Smooth muscle cell (in vitro differentiated cells): ENCODE results near the gene GSTCD. TPM values are rescaled to one million over a fixed set of nuclear protein-coding genes. Genes with fewer than 3 reads are reported as not detected.

Experiments
- DNase-seq: peaks from one replicate; lab custom pipeline; 2025; ENCODE audit not compliant: unreplicated experiment; lab: John Stamatoyannopoulos, UW
- H2AFZ ChIP-seq: fragments of 200-600 bp; sonication (generic); 2 replicates; pipeline ENCODE4 v1.6.0; 2016; ENCODE audit warnings: antibody characterized with exemption, low read depth, mild to moderate bottlenecking
- H3F3A ChIP-seq: fragments of 200-600 bp; sonication (generic); 2 replicates; pipeline ENCODE4 v1.6.0; 2017; ENCODE audit warnings: antibody characterized with exemption, low read depth
- H3K27ac ChIP-seq: fragments of 200-600 bp; sonication (generic); 2 replicates; pipeline ENCODE4 v1.5.1; 2016; ENCODE audit warnings: low read depth, mild to moderate bottlenecking
- H3K27me3 ChIP-seq: fragments of 200-600 bp; sonication (generic); 2 replicates; pipeline ENCODE4 v1.6.1; 2016; ENCODE audit warnings: low read depth, mild to moderate bottlenecking
- H3K36me3 ChIP-seq: fragments of 200-600 bp; sonication (generic); 2 replicates; pipeline ENCODE4 v1.5.1; 2016; ENCODE audit warnings: low read depth
- H3K4me1 ChIP-seq: fragments of 200-600 bp; sonication (generic); 2 replicates; pipeline ENCODE4 v1.5.1; 2016; ENCODE audit warnings: low read depth
- H3K4me2 ChIP-seq: fragments of 200-600 bp; sonication (generic); 2 replicates; pipeline ENCODE4 v1.6.0; 2016; ENCODE audit warnings: mild to moderate bottlenecking
- H3K4me3 ChIP-seq: fragments of 200-600 bp; sonication (generic); 2 replicates; pipeline ENCODE4 v1.5.1; 2016; ENCODE audit warnings: mild to moderate bottlenecking
- H3K79me2 ChIP-seq: fragments of 200-600 bp; sonication (generic); 2 replicates; pipeline ENCODE4 v1.6.0; 2016; ENCODE audit warnings: low read depth, mild to moderate bottlenecking
- H3K9ac ChIP-seq: fragments of 200-600 bp; sonication (generic); 2 replicates; pipeline ENCODE4 v1.6.0; 2016; ENCODE audit warnings: low read depth
- H3K9me3 ChIP-seq: fragments of 200-600 bp; sonication (generic); replicated peaks from 2 replicates; pipeline ENCODE4 v1.5.1; 2016; ENCODE audit warnings: low read depth
- H4K20me1 ChIP-seq: fragments of 200-600 bp; sonication (generic); 2 replicates; pipeline ENCODE4 v1.6.0; 2016; ENCODE audit warnings: low read depth
- WGBS: methylation state at CpG from one replicate; pipeline ENCODE4 v1.1.7; 2016; ENCODE audit warnings: low lambda C conversion rate; 5-methylcytosine and 5-hydroxymethylcytosine counted together
- polyA plus RNA-seq: library from polyadenylated mRNA; unstranded; fragments of >200 nt; fragmentation: Nextera tagmentation; extraction: Ambion mirVana; gene quantifications from 2 replicates; pipeline ENCODE4 v1.2.1, GENCODE V29; 2016
- total RNA-seq: library from RNA; depleted of rRNA; stranded (reverse); fragments of >200 nt; gene quantifications from 2 replicates; pipeline ENCODE4 v1.2.3, GENCODE V29; 2014
- TF ChIP-seq, protein P1 (sequence below): fragments of 200-600 bp; sonication (generic); IDR thresholded peaks from 2 replicates; pipeline ENCODE4 v1.5.1; 2017; ENCODE audit warnings: borderline replicate concordance, mild to moderate bottlenecking, antibody characterized with exemption; ENCODE audit not compliant: insufficient read depth, poor library complexity, severe bottlenecking

GSTCD gene
- total and polyA plus RNA-seq, 2 experiments from 2014 or later = 5.6 to 10.5 TPM

DNA sequence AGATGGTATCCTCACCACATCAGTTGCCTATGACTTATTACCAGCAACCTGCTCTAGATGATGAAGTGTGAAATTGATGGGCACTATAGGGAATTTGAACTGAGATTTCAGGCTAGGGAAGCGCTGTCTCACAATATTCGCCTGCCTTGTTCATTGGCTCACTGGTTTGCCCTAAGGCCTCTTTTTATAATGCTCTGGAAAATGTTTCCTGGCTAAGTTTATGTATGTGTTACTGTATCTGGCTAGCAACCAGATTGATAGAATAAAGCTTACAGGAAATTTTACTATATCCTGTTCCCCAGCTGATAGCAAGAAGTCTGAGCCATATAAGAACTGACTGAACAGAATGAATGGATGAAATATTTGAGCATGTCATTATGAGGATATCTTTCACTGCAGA, 71.6 kb downstream of the GSTCD start:
- 42% methylated on average over 2 of the region's 2 CpGs for WGBS
- Histone ChIP-seq H4K20me1 (no peaks in the 10 kb centered on the region), H2AFZ (no peak overlapping the region), H3K4me3 (no peak overlapping the region), H3K27ac (no peak overlapping the region), H3K27me3 (no peaks in the 10 kb centered on the region), H3F3A (no peaks in the 10 kb centered on the region), H3K79me2 (no peaks in the 10 kb centered on the region), H3K36me3 (no peaks in the 10 kb centered on the region), H3K4me1 (no peaks in the 10 kb centered on the region), H3K9me3 (no peaks in the 10 kb centered on the region), H3K9ac (no peak overlapping the region), H3K4me2 (no peak overlapping the region)
- no peak for DNase-seq
- TF ChIP-seq, protein P1, sequence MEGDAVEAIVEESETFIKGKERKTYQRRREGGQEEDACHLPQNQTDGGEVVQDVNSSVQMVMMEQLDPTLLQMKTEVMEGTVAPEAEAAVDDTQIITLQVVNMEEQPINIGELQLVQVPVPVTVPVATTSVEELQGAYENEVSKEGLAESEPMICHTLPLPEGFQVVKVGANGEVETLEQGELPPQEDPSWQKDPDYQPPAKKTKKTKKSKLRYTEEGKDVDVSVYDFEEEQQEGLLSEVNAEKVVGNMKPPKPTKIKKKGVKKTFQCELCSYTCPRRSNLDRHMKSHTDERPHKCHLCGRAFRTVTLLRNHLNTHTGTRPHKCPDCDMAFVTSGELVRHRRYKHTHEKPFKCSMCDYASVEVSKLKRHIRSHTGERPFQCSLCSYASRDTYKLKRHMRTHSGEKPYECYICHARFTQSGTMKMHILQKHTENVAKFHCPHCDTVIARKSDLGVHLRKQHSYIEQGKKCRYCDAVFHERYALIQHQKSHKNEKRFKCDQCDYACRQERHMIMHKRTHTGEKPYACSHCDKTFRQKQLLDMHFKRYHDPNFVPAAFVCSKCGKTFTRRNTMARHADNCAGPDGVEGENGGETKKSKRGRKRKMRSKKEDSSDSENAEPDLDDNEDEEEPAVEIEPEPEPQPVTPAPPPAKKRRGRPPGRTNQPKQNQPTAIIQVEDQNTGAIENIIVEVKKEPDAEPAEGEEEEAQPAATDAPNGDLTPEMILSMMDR = no peak

DNA sequence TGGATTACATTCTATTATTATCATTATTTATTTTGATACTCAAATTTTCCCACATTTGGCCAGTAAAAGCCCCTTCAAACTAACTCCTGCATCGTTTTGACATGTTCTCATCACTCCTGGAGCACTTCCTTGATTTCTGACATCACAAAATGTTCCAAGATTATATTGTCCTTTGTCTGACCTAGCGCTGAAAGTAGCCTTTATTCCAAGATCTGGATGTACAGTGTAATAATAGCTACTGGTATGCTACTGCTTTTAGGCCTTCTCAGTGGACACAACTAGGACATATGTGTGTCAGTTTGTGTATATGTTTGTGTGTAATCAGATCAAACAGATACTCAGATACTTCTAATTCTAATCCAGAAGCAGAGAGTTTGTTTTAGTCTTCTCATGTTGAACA, 76.2 kb downstream of the GSTCD start:
- H3K4me2 ChIP-seq = no peak overlapping the region
- no peak overlapping the region for H2AFZ ChIP-seq
- H3K36me3 ChIP-seq = no peaks in the 10 kb centered on the region
- no peak overlapping the region for H3K9ac ChIP-seq
- H3K4me3 ChIP-seq = no peak overlapping the region
- no peaks in the 10 kb centered on the region for H3K9me3 ChIP-seq
- H3F3A ChIP-seq = no peaks in the 10 kb centered on the region
- H3K27ac ChIP-seq = no peak overlapping the region
- no peaks in the 10 kb centered on the region for H4K20me1 ChIP-seq
- H3K4me1 ChIP-seq = no peaks in the 10 kb centered on the region
- no peaks in the 10 kb centered on the region for H3K27me3 ChIP-seq
- TF ChIP-seq, protein P1 = no peak
- no peak for DNase-seq
- 92% methylated on average over 2 of the region's 2 CpGs for WGBS
- no peaks in the 10 kb centered on the region for H3K79me2 ChIP-seq

DNA sequence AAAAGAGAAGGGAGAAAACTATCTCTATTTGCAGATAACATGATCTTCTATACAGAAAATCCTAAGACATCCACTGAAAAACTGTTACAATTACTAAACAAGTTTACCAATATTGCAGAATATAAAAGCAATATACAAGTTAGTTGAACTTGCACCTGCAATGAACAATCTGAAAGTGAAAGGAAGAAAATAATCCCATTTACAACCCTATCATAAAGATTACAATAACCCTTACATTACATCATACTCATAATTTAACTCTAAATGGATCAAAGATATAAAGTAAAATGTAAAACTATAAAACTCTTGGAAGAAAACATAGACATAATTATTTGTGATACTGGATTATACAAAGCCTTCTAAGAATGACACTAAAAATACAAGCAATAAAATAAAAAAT, 77.2 kb downstream of the GSTCD start:
- TF ChIP-seq, protein P1 = no peak
- Histone ChIP-seq H3K9me3 (no peaks in the 10 kb centered on the region), H3K27ac (no peak overlapping the region), H3K4me2 (no peak overlapping the region), H3K4me3 (no peak overlapping the region), H3K36me3 (no peaks in the 10 kb centered on the region), H3K4me1 (no peaks in the 10 kb centered on the region), H4K20me1 (no peaks in the 10 kb centered on the region), H3K9ac (no peak overlapping the region), H3K79me2 (no peaks in the 10 kb centered on the region), H3K27me3 (no peaks in the 10 kb centered on the region), H3F3A (no peaks in the 10 kb centered on the region), H2AFZ (no peak overlapping the region)
- no peak for DNase-seq

DNA sequence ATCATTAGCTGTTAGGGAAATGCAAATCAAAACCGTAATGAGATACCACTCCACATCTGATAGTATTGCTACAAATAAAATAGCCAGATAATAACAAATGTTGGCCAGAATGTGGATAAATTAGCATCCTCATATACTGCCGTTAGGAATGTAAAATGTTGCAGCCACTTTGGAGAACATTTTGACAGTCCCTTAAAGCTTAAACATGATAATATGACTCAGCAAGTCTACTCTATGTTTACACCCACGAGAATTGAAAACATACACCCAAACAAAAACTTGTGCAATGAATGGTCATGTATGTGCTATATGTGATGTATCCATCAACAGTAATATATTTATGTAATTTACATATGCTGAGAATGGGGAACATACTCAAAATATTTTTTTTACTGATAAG, 78.2 kb downstream of the GSTCD start:
- 82% methylated on average over 3 of the region's 3 CpGs for WGBS
- Histone ChIP-seq H3K4me1 (no peaks in the 10 kb centered on the region), H3K36me3 (no peaks in the 10 kb centered on the region), H3K27ac (no peak overlapping the region), H4K20me1 (no peaks in the 10 kb centered on the region), H3K4me2 (no peak overlapping the region), H3K9me3 (no peaks in the 10 kb centered on the region), H3K9ac (no peak overlapping the region), H3F3A (no peaks in the 10 kb centered on the region), H2AFZ (no peak overlapping the region), H3K4me3 (no peak overlapping the region), H3K79me2 (no peaks in the 10 kb centered on the region), H3K27me3 (no peaks in the 10 kb centered on the region)
- TF ChIP-seq, protein P1 = no peak
- DNase-seq = no peak
